ENCODE data around the gene WARS2. TPM values are rescaled to one million over a fixed set of nuclear protein-coding genes. Genes with fewer than 3 reads are reported as not detected.

The WARS2 gene
- total RNA-seq, 1 donor from 2014 or later = 9.5 TPM

DNA sequence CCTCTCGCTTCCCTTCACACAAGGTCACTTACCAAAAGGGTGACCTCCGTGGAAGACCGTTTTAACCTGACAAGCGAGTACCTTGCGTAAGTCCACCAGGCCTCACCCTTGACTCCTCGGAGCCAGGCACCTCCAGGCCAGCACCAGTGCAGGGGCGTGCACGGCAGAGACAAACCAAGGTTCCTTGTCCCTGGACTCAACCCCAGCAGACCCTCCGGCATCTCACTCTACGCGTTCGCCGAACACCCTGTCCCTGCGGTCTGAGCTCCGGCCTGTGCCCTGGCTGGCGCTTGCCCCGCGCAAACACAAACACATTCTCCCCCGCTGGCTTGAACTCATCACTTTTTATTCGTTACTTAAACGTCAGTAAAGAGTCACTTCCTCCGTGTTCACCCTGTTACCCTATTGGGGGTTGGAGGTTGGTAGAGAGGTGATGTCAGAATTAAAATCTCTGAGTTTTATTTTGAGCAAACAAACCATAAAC lies 156.9 kb downstream of the WARS2 start:
- TF ChIP-seq, protein P1, sequence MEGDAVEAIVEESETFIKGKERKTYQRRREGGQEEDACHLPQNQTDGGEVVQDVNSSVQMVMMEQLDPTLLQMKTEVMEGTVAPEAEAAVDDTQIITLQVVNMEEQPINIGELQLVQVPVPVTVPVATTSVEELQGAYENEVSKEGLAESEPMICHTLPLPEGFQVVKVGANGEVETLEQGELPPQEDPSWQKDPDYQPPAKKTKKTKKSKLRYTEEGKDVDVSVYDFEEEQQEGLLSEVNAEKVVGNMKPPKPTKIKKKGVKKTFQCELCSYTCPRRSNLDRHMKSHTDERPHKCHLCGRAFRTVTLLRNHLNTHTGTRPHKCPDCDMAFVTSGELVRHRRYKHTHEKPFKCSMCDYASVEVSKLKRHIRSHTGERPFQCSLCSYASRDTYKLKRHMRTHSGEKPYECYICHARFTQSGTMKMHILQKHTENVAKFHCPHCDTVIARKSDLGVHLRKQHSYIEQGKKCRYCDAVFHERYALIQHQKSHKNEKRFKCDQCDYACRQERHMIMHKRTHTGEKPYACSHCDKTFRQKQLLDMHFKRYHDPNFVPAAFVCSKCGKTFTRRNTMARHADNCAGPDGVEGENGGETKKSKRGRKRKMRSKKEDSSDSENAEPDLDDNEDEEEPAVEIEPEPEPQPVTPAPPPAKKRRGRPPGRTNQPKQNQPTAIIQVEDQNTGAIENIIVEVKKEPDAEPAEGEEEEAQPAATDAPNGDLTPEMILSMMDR (IDR thresholded peaks at IDR 0.05; ENCODE audit: borderline replicate concordance) = no peak
- Histone ChIP-seq H3K4me1 (peaks cover 55% of the 10 kb centered on the region), H3K36me3 (no peaks in the 10 kb centered on the region), H3K27me3 (ENCODE audit: low read depth) (peaks cover 100% of the 10 kb centered on the region), H3K4me3 (peak overlapping the region; percentile 65), H3K27ac (replicated peaks) (no peak overlapping the region), H3K9me3 (replicated peaks) (no peaks in the 10 kb centered on the region)
- intact Hi-C loops (cut with micrococcal nuclease) = no loop called here
- no peak for DNase-seq

DNA sequence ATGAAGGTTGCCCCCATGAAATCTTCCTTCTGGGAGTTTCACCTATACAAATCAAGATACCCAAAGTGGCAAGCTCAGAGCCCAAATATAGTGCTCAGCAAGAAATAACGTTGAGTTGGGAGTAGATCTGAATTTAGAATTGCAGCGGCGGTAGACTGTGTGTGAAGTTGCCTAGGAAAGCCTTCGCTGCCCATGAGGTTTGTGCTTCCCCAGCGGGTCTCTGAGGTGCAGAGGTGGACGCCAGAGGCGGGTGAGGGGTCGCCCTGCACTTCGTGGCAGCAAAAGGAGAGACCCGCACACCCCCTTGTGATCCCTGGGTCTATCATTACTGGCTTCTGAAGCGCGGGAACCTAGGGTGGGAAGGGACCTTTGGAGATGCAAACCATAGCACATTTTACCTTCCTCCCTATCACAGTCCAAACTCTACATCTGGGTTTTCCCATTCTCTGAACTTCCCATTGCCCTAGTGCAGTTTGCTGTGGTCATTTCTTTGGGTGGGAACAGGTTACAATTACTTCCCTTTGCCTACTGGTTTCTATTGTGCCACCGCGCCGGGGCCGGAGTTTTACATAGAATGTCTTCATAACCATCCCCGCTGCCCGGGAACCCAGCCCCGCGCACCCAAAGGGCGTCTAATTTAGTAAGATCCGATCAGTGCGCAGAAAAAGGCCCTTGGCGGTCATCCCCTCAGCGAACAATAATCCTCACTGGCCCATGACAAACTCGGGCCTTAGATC lies 157.5 kb downstream of the WARS2 start:
- TF ChIP-seq, protein P1 (IDR thresholded peaks at IDR 0.05; ENCODE audit: borderline replicate concordance) = no peak
- Histone ChIP-seq H3K27ac (replicated peaks) (no peak overlapping the region), H3K36me3 (no peaks in the 10 kb centered on the region), H3K9me3 (replicated peaks) (no peaks in the 10 kb centered on the region), H3K27me3 (ENCODE audit: low read depth) (peaks cover 100% of the 10 kb centered on the region), H3K4me3 (no peak overlapping the region), H3K4me1 (peaks cover 51% of the 10 kb centered on the region)
- intact Hi-C loops (cut with micrococcal nuclease) = no loop called here
- DNase-seq = no peak

DNA sequence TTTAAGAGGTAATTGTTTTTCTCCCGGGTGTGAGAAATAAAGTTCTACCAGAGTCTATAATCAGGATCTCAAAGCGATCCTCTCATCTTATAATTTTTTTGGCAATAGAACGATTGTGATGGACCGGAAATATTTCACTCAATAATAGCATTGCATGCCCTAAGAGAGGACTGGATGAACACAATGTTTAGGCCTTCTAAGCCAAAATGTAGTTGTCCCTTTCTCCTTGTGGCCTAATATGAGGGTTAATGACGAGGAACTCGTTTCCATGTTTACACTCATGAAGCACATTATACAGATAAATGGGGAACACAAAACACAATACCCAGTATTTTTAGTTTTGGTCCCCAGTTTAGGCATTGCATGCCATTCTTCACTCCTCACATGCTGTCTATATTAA lies 158.2 kb downstream of the WARS2 start:
- Histone ChIP-seq H3K27me3 (ENCODE audit: low read depth) (peaks cover 100% of the 10 kb centered on the region), H3K9me3 (replicated peaks) (no peaks in the 10 kb centered on the region), H3K27ac (replicated peaks) (no peak overlapping the region), H3K36me3 (no peaks in the 10 kb centered on the region), H3K4me3 (no peak overlapping the region), H3K4me1 (peaks cover 43% of the 10 kb centered on the region)
- no peak for DNase-seq
- TF ChIP-seq, protein P1 (IDR thresholded peaks at IDR 0.05; ENCODE audit: borderline replicate concordance) = no peak
- intact Hi-C loops (cut with micrococcal nuclease) = no loop called here

DNA sequence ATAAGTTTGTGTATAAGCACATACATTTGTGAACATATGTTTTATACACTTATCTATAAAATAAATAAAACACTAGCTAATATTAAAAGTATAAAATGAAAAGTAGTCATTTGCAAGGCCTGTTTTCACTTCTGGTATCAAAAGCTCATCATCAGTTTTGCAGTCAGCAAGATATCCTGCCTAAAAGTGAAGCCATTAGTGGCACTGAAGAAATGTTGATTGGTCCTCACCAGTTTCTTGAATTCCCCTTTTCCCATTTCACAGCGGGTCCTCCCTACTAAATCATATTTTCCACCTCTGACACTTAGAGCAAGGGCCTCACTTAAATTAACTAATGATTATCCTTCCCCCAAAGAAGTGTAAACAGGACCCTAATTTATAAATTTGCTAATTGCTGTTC lies 159.0 kb downstream of the WARS2 start:
- Histone ChIP-seq H3K9me3 (replicated peaks) (no peaks in the 10 kb centered on the region), H3K36me3 (no peaks in the 10 kb centered on the region), H3K4me1 (peaks cover 35% of the 10 kb centered on the region), H3K27ac (replicated peaks) (no peak overlapping the region), H3K27me3 (ENCODE audit: low read depth) (peaks cover 100% of the 10 kb centered on the region), H3K4me3 (no peak overlapping the region)
- no peak for DNase-seq
- intact Hi-C loops (cut with micrococcal nuclease) = no loop called here
- TF ChIP-seq, protein P1 (IDR thresholded peaks at IDR 0.05; ENCODE audit: borderline replicate concordance) = no peak

Other genes starting within 250 kb of the WARS2 start
- gene TBX15, start 152.3 kb downstream of the WARS2 start, total RNA-seq = 0.63 TPM
- not detected for gene HAO2, start 228.1 kb upstream of the WARS2 start, total RNA-seq